Neuron (in vitro differentiated cells): ENCODE data around the gene BBLN.

ENCODE experiments used
- H2AFZ ChIP-seq: one replicate; pipeline ENCODE4 v1.6.1; 2013; ENCODE audit warnings: low read depth, mild to moderate bottlenecking, inconsistent platforms, low read length, moderate library complexity
- H3K27me3 ChIP-seq: one replicate; pipeline ENCODE4 v1.6.1; 2013; ENCODE audit warnings: low read length; ENCODE audit not compliant: insufficient read depth
- H3K36me3 ChIP-seq: one replicate; pipeline ENCODE4 v1.6.1; 2013; ENCODE audit warnings: low read length; ENCODE audit not compliant: insufficient read depth
- H3K4me1 ChIP-seq: one replicate; pipeline ENCODE4 v1.6.1; 2013; ENCODE audit warnings: low read length; ENCODE audit not compliant: insufficient read depth
- H3K4me3 ChIP-seq: 2 replicates; pipeline ENCODE4 v1.5.1; 2013; ENCODE audit warnings: mild to moderate bottlenecking, low read length, moderate library complexity
- H3K9me3 ChIP-seq: one replicate; pipeline ENCODE4 v1.6.1; 2013; ENCODE audit warnings: low read length

BBLN gene

DNA sequence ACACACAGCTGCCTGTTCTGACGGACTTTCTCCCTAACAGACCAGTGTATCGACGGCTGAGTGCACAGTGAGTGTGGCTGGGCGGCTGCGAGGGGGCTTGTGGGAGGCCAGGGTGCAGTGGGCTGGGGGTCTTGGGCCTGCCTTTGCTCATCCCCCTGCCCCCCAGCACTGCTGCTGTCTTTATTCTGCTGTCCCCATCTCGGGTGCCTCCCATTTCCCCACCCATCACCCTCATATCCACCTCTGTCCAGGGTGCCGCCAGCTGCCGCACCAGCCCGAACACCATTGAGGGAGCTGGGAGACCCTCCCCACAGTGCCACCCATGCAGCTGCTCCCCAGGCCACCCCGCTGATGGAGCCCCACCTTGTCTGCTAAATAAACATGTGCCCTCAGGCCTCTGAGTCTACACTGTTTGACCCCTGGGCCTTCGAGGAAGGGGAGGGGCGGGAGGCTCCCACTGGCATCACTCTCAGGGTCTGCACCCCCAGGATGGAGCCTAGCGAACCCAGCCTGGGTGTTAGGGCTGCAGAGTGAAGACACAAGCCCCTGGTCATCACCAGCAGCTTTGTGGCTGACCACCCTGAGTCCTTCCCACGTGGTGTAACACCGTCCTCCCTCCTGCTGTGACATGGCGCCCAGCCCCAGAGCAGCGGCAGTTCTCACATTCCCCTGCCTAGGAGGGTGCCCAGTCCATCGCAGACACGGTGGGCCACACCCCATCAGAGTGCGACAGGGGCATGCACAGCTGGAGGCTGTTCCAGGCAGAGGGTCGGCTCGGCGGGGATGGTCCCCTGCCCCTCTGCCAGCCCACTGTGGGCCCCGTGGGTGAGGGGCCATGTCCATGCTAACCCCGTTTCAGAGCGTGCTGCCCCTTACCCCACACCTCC is 6.8 kb upstream of the BBLN start:
- H3K36me3 ChIP-seq, result no peaks in the 10 kb centered on the region
- H3K4me1 ChIP-seq, result no peaks in the 10 kb centered on the region
- no peaks in the 10 kb centered on the region for H3K9me3 ChIP-seq
- H2AFZ ChIP-seq, result no peak overlapping the region
- H3K27me3 ChIP-seq, result peaks cover 3% of the 10 kb centered on the region
- H3K4me3 ChIP-seq, result no peak overlapping the region

DNA sequence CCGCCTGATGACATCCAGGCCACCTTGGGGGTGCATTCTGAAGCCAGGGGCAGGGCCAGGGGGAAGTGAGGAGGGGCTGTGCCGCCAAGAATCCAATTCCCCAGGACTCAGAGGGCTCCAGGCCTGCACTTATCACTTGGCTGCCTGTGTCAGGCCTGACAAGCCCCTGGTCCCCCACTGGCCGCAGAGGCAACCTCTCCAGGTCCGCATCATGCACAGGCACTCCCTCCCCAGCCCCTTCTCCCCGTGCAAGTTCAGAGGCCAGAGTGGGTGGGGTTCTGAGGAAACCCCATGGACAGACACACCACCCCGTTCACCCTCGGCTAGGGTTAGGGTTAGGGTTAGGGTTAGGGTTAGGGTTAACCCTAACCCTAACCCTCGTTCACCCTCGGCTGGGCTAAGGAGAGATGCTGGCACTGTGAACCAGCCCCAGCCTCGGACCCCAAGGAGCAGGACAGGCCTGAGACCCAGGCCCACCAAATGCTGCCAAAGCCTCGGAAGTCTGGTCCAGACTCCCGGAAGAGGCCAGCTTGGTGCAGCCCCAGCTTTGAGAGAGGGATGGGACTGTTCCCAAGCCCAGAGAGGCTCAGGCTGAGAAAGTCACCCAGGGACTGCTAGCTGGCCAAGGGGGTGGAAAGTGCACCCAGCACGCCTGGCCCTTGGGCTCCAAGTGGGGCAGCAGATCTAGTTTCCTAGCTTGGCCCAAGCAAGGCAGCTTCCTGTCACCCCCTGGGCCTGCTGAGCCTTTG is 5.9 kb upstream of the BBLN start:
- Histone ChIP-seq H3K4me1 (no peaks in the 10 kb centered on the region), H3K27me3 (peaks cover 3% of the 10 kb centered on the region), H3K4me3 (no peak overlapping the region), H2AFZ (no peak overlapping the region), H3K9me3 (no peaks in the 10 kb centered on the region), H3K36me3 (no peaks in the 10 kb centered on the region)

DNA sequence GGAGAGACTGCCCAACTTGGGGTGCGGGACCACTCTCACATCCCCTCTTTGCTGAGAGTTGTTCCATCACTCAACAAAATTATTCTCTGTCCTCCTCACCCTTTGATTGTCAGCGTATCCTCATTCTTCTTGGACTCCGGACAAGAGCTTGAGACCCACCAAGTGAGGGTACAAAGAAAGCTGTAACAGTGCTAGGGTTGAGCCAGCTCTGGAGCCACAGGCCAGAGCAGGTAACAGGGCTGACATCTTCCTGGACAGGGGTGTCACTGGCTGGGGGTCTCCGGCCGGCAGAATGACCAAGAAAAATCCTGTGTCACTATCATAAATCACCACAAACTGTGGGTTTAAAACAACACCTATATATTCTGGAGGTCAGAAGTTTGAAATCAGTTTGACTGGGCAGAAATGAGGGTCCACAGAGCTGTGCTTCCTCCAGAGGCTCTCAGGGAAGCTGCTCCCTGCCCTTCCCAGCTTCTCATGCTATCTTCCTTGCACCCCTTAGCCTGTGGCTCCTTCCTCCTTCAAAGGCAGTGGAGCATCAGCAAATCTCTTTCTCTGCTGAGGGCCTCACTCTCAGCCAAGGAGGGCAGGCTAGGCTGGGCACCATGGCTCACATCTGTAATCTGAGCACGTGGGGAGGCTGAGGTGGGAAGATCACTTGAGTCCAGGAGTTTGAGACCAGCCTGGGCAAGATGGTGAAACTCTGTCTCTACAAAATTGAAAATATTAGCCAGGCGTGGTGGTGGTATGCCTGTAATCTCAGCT is 4.1 kb upstream of the BBLN start:
- H3K36me3 ChIP-seq, result no peaks in the 10 kb centered on the region
- no peak overlapping the region for H3K4me3 ChIP-seq
- peaks cover 5% of the 10 kb centered on the region for H3K4me1 ChIP-seq
- peaks cover 3% of the 10 kb centered on the region for H3K27me3 ChIP-seq
- no peaks in the 10 kb centered on the region for H3K9me3 ChIP-seq
- no peak overlapping the region for H2AFZ ChIP-seq

GRCh38 chr9:128159522-128159783 is 612 bp upstream of the BBLN start:
- Histone ChIP-seq H3K4me3 (peak overlapping the region; percentile 47), H3K4me1 (peaks cover 10% of the 10 kb centered on the region), H3K27me3 (no peaks in the 10 kb centered on the region), H2AFZ (peak overlapping the region; percentile 73), H3K36me3 (peaks cover 25% of the 10 kb centered on the region), H3K9me3 (no peaks in the 10 kb centered on the region)

DNA sequence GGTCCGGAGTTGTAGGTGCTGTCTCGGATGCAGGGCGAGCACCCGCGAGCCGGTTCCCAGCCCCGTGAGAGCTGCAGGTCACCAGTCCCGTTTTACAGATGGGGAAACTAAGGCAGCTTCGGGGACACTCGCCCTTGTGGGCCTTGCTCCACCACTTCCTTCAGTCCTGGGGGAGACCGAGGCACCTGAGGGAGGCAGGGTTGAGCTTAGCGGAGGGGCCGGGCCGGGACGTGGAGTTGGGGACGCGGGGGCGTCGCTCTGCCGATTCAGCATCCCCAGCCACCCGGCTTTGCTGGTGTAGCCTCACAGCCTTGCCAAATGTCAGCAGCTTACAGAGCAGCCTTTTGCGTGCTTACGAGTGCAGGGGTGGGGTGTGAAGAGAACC is 530 bp downstream of the BBLN start:
- Histone ChIP-seq H3K36me3 (peaks cover 28% of the 10 kb centered on the region), H3K4me3 (peak overlapping the region; percentile 82), H2AFZ (peak overlapping the region; percentile 59), H3K9me3 (no peaks in the 10 kb centered on the region), H3K4me1 (peaks cover 10% of the 10 kb centered on the region), H3K27me3 (no peaks in the 10 kb centered on the region)

DNA sequence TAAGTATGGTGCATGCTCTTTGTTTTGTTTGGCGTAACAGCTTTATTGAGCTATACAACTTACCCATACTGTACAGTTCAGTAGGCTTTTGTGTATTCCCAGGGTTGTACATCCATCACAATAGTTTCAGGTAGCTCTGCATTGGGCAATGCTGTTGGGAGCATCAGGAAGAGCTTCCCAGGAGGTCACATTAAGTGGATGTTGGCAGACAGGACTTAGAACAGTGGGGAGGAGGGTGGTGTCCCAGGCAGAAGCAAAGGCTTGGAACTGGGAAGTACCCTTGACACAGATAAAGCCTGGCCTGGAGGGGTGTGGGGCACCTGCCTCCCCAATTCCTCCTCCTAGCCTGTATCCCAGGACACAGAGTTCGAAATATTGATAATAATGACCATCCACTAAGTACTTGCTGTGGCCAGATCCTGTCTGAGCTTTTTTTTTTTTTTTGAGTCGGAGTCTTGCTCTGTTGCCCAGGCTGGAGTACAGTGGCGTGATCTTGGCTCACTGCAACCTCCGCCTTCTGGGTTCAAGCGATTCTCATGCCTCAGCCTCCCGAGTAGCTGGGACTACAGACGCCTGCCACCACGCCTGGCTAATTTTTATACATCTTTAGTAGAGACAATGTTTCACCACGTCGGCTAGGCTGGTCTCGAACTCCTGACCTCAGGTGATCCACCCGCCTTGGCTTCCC is 1.3 kb downstream of the BBLN start:
- Histone ChIP-seq H2AFZ (no peak overlapping the region), H3K9me3 (no peaks in the 10 kb centered on the region), H3K4me1 (peaks cover 10% of the 10 kb centered on the region), H3K27me3 (no peaks in the 10 kb centered on the region), H3K36me3 (peaks cover 32% of the 10 kb centered on the region), H3K4me3 (peak overlapping the region; percentile 82)

DNA sequence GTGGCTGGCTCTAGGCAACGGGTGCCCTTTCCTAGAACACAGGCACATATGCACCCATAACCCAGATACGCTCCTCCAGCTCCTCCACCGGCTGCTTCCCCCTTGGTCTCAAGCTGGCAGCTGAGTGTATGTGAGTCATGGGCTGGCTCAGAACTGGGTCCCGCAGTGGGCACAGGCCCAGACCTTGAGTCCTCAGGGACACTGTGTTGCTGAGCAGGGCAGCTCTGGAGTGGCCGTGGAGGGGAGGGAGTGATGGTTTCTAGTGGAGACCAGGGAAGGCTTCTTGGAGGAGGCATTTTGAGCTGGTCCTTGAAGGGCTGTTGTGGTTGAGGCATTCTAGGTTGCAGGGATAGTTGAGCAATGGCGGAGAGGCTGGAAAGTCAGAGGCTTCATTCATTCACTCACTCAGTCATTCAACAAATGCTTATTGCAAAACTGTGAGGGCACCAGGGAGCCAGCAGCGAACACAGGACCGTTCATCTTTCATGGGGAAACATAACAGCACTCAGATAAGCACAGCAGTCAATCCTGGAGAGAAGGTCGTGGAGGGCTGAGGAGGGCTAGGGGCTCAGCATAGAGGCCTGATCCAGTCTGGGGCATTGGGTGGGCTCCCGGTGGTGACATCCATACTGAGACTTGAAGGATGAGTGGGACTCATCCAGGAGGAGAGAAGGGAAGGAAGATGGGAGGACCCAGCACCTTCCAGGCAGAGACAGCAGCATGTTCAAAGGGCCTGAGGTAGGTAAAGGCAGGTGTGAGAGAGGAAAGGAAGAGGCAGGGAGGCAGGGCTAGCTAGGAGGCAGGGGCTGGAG is 2.4 kb downstream of the BBLN start:
- H3K4me1 ChIP-seq, result peaks cover 10% of the 10 kb centered on the region
- H3K36me3 ChIP-seq, result peaks cover 42% of the 10 kb centered on the region
- H2AFZ ChIP-seq, result no peak overlapping the region
- H3K27me3 ChIP-seq, result no peaks in the 10 kb centered on the region
- H3K4me3 ChIP-seq, result no peak overlapping the region
- no peaks in the 10 kb centered on the region for H3K9me3 ChIP-seq

- peaks cover 10% of the 10 kb centered on the region for H3K4me1 ChIP-seq
- H3K27me3 ChIP-seq, result no peaks in the 10 kb centered on the region
- H3K9me3 ChIP-seq, result no peaks in the 10 kb centered on the region
- no peak overlapping the region for H3K4me3 ChIP-seq
- H3K36me3 ChIP-seq, result peaks cover 49% of the 10 kb centered on the region
- no peak overlapping the region for H2AFZ ChIP-seq
These were observed 3.0 kb downstream of the BBLN start for GRCh38 chr9:128163027-128163515.

- Histone ChIP-seq H3K9me3 (no peaks in the 10 kb centered on the region), H3K4me1 (peaks cover 10% of the 10 kb centered on the region), H3K4me3 (no peak overlapping the region), H2AFZ (no peak overlapping the region), H3K27me3 (no peaks in the 10 kb centered on the region), H3K36me3 (peaks cover 53% of the 10 kb centered on the region)
These were observed 3.6 kb downstream of the BBLN start for GRCh38 chr9:128163523-128164306.

GRCh38 chr9:128164307-128164885 is 4.3 kb downstream of the BBLN start:
- H2AFZ ChIP-seq, result no peak overlapping the region
- H3K4me3 ChIP-seq, result no peak overlapping the region
- peaks cover 60% of the 10 kb centered on the region for H3K36me3 ChIP-seq
- H3K4me1 ChIP-seq, result peaks cover 10% of the 10 kb centered on the region
- no peaks in the 10 kb centered on the region for H3K27me3 ChIP-seq
- no peaks in the 10 kb centered on the region for H3K9me3 ChIP-seq

DNA sequence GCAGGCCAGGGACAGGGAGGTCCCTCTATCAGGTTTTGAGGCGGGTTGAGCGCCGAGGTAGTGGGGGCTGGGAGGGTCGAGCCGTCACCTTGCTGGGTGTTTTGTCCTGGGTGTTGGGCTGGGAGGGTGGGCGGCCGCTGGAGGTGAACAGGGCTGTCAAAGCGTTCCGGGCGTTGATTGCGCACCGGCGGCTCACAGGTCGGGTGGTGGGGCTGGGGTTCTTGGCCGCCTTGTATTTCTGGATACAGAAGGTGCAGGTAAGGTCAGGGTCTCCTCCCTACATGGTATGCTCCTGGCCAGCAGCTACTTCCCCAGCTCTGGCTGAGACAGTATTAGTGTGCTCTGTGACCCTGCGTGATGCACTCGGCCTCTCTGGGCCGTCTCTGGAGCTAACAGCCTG is 6.1 kb downstream of the BBLN start:
- no peaks in the 10 kb centered on the region for H3K27me3 ChIP-seq
- H3K9me3 ChIP-seq, result no peaks in the 10 kb centered on the region
- H3K4me3 ChIP-seq, result no peak overlapping the region
- peaks cover 72% of the 10 kb centered on the region for H3K36me3 ChIP-seq
- no peak overlapping the region for H2AFZ ChIP-seq
- peaks cover 2% of the 10 kb centered on the region for H3K4me1 ChIP-seq
